Muscle of back (tissue), 11 donors: ENCODE data around the gene RARS2. TPM values are rescaled to one million over a fixed set of nuclear protein-coding genes. Genes with fewer than 3 reads are reported as not detected.

Experiments
- DNase-seq, 3 donors: peaks; one replicate each; pipeline versions ENCODE4 v3.0.0 to v3.0.0-alpha.2; 2013
- polyA plus RNA-seq, 10 donors: library from polyadenylated mRNA; unstranded; fragments of 120-200 nt; gene quantifications; one replicate each; pipeline ENCODE4 v1.2.1, GENCODE V29; 2013; ENCODE audit not compliant: insufficient read length in 10 of 10

Gene RARS2
- polyA plus RNA-seq, 10 donors, result 38.2 to 55.2 (median 46.7) TPM

DNA sequence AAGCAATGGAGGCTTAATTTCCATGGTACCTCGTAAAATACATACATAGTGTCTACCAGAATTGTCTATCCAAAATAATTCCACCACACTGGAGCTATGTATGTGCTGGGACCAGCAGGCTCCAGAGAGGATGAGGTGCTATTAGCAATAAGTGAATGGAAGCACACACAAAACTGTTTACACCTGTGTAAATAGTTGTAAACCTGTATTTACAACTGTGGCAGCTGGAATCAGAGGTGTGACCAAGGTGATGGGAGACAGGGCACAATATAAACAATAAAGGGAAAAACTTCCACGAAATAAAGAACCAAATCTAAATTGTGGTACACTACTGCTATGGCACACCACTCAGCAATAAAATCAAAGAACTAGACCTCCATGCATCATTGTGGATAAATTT is 14.4 kb downstream of the RARS2 start:
- no peak for DNase-seq

DNA sequence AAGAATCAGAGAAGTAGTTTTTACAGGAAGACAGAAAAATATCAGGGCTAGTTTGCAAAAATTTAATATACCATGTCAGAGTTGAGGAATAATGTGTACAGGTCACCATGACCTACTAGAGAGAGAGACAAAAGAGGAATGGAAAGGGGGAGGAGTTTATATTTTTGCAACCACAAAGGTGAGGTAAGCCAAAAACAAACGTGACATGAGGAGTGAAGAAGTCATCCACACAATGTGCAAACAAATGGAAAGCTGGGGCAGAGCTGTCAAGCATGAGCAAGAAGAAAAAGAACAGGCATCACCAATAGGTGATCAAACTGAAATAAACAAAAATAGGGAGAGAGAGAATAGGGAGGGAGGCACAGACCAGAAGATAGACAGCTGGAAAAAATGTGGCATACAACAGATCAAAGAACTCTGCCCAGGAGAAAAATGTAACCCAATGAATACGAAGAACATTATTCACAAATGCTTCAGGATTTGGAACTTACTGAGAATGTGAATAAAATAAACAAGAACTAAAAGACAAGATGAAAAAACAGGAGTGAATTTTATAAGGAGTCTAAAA is 15.5 kb downstream of the RARS2 start:
- no peak for DNase-seq

DNA sequence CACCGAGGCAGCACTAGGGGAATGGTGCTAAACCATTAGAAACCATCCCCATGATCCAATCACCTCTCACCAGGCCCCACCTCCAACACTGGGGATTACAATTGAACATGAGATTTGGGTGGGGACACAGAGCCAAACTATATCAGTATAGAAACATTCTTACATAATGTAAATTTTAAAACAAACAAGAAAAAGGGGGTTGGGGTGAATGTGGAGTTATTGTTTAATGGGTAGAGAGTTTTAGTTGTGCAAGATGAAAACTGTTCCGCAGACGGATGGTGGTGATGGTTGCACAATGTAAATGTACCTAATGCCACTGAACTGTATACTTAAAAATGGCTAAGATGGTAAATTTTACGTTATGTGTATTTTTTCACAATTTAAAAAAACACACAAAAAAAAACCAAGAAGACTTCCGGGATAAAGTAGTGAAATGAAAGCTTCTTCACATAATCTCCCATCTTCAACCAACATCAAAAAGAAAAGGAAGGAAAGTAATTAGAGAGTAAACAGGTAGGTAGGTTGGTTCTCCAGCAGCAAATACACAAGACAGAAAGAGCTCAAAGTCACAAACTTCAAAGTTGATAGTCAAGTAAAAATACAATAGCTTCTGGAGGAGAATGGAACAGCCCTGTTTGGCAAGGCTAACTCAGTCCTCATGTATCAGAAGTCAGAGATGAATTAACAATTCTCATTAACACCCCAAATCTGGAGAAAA is 16.3 kb downstream of the RARS2 start:
- DNase-seq, result no peak

DNA sequence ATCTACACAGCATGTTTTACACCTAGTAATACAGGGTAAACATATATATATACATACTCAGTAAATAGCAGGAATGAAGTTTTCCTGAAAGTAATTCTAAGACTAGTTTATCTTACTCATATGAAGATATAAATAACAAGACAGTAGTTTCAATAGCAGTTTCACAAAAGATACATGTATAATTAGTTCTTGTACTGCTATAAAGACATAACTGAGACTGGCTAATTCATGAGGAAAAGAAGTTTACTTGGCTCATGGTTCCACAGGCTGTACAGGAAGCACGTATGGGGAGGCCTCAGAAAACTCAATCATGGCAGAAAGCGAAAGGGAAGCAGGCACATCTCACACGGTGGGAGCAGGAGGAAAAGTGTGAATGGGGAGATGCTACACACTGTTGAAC is 16.9 kb downstream of the RARS2 start:
- no peak for DNase-seq

DNA sequence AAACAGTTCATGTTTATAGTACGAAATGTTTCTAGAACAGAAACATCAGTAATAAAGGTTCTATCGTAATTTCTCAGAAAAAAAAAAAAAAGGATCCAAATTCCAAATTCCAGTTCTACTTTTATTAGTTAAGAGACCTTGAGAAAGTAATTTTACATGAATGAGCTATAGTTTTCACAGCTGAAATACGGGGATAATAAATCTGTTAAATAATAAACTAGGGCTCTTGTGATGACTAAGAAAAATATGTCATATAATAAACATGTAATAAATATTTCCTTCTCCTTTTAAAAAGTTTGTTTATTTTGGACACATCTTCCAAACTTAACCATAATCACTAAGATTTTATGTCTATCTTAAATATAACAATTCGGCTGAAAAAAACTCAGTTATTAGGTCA is 17.8 kb downstream of the RARS2 start:
- no peak for DNase-seq

DNA sequence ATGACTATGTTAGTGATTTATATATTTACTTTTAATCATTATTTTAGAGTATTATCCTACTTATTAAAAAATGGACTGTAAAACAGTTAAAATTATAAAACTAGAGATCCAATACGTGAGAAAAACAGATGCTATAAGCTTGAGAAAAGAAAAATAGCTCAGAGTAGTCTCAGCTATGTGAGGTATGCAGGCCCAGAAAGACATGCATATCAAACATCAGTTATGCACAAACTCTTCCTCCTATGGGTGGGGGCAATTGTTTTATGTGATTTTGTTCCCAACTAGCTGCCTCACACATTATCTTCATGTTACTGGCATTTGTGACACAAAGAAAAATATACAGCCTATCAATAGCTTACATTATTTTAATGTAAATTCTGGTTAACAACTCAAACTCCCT is 28.8 kb downstream of the RARS2 start:
- no peak for DNase-seq

DNA sequence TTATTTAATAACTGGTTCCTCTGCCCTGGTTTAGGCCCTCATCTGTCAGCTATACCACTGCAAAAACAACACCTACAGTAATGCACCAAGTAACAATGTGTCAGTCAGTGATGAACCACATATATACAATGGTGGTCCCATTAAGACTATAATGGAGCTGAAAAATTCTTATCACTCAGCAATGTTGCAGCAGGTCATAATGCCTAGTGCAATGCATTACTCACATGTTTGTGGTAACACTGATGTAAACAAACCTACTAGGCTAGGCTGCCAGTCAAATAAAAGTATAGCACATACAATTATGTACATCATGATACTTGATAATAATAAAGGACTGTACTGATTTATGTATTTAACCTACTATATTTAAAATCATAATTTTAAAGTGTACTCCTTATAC is 31.3 kb downstream of the RARS2 start:
- DNase-seq, result no peak

DNA sequence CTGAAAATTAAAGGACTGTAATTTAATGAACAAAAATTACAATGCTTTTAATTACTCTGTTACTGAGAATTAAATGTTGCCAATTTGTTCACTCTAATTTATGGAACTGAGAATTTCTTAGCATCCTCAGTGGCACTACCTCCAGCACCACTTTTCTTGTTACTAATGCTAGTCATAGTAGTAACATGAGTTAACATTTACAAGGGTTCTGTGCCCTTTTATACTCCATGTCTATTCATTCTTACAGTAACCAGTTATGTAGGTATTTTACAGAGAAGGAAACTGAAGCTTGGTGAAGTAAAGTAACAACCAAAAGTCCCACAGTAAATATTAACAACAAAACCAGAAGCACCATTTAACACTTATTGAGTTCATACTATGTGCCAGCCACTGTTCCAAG is 34.3 kb downstream of the RARS2 start:
- no peak for DNase-seq

DNA sequence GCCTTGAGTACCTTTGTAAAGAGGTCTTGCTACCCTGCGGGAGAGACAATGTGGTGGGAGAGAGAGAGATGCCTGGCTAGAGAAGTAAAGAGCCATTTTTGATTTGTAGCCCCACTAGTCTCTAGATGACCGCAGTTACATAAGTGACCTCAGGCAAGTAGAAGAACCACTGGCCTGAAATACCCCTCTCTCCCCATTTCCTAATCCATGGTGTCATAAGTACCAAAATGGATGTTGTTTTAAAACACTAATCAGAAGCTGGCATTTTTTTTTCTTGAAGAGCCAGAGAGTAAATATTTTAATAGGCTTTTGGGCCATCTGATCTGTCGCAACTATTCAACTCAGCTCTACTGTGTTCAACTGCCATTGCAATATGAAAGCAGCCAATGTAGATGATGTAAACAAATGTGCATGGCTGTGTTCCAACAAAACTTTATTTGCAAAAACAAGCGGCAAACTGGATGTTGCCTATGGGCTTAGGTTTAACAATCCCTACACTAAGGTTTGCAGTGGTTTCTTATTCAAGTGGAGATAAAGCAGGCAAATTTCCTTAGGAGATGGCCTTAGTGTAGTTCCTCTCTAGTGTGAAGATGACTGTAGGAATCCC is 36.5 kb downstream of the RARS2 start:
- no peak for DNase-seq

DNA sequence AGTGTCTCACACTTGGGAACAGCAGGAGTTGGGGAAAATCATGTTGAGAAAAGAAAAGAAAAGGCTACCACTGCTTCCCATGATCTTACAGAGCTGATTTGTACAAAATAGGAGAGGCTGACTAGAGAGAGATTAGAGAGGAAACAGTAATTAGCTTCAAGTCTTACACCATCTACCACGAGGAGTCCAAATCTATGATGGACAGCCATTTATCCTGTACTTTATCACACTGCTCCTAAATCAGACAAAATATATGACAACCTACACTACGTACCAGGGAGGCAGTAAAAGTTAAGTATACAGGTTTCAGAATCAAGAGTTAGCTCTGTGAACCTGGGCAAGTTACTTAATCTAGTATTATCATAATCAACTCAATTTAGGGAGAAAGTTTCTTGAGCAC is 38.0 kb downstream of the RARS2 start:
- DNase-seq, result no peak

DNA sequence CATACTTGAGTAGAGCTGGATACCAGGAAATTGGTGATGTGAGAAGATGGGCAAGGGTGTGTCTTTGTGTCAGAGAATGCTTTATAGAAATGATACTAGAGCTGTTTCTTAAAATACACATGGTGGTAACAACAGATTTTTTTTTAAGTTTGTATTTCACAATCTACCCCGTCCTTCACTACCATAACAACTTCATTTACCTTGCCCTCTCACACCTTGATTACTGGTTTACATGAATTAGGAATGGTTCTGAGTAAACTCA is 45.4 kb downstream of the RARS2 start:
- no peak for DNase-seq

DNA sequence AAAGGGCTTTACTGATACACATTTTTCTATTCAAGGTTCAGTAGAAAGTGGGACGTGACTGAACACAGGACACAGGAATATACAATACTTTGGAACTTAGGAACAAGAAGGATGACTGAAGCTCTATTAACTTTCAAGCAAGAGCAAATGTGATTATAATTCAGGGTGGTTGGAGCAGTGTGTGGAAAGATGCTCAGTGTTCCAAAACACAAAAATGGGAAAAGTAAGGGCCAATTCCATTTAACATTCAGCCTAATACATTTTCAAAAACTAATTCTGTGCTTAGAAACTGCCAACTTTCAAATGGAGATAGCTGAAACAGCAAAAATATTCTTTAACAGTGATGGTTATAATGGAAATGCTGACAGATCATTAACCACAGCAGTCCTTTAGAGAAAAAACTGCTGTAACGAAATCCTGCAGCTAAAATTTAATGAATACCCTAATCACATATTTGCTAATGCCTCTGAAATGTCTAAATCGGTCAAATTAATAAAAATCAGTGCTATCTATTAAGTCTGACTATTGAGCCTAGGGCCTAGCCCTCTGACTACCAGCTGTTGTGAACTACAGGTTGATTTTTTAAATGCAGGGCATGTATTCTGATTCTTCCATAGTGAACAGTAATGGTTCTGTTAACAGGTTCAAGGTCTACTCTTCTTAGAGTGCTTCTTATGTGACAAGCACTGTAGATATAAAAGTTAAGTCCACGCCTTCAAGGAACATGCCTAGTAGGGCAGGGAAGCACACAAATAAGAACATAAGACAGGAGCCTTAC is 45.9 kb downstream of the RARS2 start:
- DNase-seq, result peak; percentile 16 to 58 (median 40)

DNA sequence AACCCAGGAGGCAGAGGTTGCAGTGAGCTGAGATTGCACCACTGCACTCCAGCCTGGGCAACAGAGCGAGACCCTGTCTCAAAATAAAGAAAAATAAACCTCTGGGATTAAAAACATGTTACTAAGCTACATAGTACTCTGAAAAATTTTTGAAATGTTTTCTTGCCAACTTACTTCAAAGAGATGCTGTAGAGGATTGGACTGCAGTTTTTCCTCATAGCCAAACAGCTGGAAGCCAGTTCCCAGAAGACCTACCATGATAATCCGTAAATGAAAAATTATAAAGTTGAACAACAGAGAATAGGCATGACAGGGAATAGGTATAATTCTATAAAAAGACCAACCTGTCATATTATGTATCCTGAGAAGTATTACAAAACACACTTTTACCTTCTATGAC is 48.0 kb downstream of the RARS2 start:
- DNase-seq, result peak; percentile 30 to 72 (median 45)

DNA sequence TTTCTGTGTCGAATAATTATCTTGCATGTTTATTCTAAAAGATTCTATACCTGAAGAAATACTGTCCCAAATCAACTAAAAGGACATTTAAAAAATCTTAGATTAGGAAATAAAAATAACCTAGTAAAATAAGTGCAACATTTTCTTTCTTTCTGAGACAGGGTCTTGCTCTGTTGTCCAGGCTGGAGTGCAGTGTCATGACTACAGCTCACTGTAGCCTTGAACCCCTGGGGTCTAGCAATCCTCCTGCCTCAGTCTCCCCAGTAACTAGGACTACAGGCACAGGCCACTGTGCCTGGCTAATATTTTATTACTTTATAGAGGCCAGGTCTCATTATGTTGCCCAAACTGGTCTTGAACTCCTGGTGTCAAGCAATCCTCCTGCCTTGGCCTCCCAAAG is 48.7 kb downstream of the RARS2 start:
- peak in 1 of 3 donors; percentile 3 for DNase-seq

DNA sequence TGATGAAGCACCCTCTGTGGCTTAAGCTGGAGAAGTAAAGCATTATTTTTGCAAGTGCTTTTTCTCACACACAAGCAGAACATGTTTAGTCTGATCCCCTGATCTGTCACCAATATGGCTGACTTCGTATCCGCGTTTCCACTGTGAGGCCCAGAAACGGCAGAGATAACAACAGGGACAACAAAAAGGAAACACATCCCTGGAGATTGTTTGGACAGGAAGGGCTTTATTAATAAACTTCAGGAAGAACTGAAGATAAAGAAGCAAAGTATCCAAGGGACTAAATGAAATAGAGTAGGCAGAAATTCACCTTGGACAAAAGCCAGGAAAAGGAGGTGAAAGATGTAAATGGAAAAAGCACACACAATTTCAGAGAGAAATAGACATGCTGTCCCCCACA is 49.2 kb downstream of the RARS2 start:
- DNase-seq, result peak; percentile 19 to 69 (median 39)

DNA sequence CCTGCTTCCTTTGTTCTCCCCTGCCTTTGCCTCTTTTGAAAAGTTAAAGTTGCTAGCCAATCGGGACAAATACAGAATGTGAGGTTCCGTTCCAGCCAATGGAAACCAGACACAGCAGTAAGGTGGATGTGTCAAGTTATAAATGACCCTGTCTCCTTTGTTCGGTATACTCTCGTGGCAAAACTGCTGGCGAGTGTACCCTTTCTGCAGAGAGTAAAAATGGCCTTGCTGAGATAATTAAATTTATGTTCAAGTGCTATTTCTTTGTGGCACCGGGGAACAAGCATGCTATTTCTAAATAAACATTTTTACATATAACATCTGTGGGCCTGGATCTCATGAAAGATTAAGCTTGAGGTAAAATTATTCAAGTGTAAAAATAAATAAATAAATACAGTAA is 50.2 kb downstream of the RARS2 start:
- no peak for DNase-seq

DNA sequence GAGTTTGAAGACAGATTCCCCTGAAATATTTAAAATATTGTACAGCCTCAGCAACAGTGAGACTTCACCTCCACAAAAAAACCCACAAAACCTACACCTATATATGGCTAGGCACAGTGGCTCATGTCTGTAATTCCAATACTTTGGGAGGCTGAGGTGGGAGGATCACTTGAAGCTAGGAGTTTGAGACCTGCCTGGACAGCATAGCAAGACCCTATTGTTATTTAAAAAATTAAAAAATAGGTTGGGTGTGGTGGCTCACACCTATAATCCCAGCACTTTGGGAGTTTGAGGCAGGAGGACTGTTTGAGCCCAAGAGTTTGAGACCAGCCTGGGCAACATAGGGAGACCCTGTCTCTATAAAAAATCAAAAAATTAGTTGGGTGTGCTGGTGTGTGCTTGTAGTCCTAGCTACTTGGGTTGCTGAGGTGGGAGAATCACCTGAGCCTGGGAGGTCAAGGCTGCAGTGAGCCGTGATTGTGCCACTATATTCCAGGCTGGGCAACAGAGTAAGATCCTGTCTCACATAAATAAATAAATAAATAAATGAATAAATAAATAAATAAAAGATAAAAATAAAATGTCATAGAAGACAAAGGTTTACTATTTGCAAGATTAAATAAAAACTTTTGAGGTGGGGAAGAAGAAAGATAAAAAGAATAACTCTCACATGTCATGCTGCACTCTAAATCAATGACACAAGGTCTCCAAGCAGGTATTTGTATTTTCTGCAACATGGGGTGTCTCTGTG is 51.1 kb downstream of the RARS2 start:
- no peak for DNase-seq

DNA sequence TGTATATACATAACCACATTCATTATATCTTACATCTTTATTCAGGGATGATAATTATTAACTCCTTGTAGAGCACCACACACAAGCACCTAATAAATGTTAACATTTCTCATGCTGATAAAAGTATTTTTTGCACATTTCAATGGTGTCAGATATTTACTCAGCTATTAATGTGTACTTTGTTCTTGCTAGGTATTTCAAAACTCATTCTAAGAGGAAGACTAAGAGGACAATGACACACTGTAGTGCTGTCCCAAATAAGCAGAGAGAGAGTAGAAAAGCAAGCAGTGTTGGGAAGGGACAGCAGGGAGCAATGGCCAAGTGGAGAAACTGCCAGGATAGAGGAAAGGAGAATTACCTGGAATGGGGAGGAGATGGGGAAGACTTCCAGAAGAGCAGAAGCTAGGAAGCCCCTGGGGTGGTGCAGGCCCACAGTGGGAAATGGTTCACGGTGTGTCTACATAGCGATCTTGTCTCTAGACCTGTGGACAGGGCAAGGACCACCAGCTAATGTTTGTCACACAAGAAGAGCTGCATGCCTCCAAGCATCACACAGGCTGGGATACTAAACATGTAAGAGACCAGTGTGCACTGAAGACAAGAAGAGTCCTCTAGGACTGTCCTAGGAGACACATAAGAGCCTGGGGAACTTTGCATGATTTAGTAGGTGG is 55.3 kb downstream of the RARS2 start:
- no peak for DNase-seq

DNA sequence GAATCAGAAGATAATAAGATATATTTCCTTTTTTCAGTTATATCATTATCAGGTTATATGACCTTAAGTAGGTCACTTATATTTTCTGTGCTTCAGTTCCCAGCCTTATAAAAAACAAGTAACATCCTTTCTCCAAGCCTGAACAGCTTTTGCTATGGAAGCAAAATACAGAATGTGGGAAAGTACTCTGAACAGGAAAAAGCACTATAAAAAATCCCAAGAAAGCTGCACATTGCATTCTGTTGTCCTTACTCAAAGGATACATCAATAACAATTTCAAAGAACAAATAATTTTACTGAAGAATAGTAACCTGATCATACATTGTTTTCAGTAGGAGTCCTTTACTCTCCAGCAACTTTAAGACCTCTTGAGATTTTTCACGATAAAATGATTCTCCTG is 60.6 kb downstream of the RARS2 start:
- DNase-seq, result no peak

DNA sequence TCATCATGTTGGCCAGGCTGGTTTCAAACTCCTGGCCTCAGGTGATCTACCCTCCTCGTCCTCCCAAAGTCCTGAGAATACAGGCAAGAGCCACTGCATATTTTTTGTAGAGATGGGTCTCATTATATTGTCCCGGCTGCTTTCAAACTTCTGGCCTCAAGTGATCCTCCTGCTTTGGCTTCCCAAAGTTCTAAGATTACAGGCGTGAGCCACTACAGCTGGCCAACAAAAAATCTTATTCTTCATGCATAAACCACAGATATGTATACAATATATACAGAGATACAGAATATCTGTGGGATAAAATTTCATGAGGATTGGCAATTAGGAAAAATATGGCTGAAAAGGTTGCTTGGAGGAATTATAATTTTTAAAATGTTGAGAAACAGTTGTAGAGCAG is 67.1 kb downstream of the RARS2 start:
- DNase-seq, result no peak

DNA sequence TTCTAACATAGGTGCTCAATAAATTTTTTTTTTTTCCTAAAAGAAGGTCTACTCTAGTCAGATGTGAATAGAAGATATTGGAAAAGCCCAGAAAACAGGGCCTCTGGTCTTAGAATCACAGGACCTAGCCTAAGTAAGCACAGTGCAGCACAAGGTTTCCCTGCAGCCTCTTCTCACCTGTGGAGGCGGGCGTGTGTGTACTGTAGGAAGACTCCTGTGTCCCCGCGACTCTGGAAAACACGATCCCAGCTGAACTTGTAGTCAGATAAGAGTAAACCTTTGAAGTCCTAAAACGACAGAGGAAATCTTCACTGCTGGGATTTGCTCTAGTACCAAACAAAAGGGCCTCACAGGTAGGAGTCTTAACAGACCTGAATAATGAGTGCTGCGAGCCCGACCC is 71.3 kb downstream of the RARS2 start:
- no peak for DNase-seq

DNA sequence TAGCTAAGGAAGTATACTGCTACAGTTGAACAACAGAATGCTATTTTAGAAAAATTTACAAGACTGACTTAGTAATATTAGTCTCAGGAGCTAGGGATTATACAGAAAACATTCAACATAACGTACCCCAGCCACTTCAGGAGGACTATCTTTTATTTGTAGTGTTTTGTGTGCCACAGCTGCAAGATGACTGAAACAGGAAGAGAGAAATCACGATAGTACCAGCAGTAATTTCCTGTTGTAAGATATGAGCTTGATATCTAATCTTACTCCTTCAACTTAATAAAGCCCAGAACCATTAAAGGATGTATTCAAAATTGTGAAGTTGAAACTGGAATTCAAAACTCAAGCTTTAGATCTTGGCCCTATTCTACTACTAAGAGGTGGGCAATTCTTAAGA is 75.0 kb downstream of the RARS2 start:
- no peak for DNase-seq
